ENCODE results near the gene PRKCE.

GRCh38 chr2:45616658-45617411, 34.6 kb upstream of the PRKCE start:
- TF ChIP-seq CTCF (conservative IDR thresholded peaks at IDR 0.05 in 1 of 2, IDR thresholded peaks at IDR 0.05 in 1 of 2; ENCODE audit: extremely low read depth in 1 of 2, insufficient read depth in 1 of 2, low read depth in 1 of 2, low read length in 2 of 2): no peak
- no peak for TF ChIP-seq EZH2 (IDR thresholded peaks at IDR 0.05; ENCODE audit: borderline replicate concordance, low read length)

Measured in mammary epithelial cell (primary cell).